Activated CD8-positive, alpha-beta memory T cell treated with anti-CD3 and anti-CD28 coated beads for 1 hour (primary cell): ENCODE data around the gene ADAM33.

Source experiments
- DNase-seq, 2 donors: peaks; one replicate each; pipeline ENCODE4 v3.0.0-alpha.2; 2020; ENCODE audit warnings: low read depth in 1 of 2; ENCODE audit errors: extremely low read depth in 1 of 2

Gene ADAM33

GRCh38 chr20:3687655-3688054, 5.8 kb upstream of the ADAM33 start:
- no peak for DNase-seq

GRCh38 chr20:3686867-3687321, 5.1 kb upstream of the ADAM33 start:
- DNase-seq: no peak

DNA sequence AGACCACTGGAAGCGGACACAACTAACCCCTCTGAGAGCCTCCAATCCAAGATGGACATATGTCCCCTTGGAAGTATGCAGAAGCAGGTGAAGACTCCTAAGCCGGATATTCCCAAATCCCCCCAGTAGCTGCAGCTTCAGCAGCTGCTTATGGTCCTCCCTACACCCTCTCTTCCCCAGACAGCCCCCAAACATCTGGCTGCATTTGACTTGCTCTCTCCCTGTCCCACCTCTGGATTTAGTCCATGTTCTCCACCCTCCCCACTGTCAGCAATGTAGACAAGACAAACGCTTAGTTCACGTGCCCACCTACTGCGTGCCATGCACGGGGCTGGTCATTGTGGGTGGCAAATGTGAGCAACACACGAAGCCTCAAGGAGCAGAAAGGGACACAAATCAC, 4.6 kb upstream of the ADAM33 start:
- no peak for DNase-seq

DNA sequence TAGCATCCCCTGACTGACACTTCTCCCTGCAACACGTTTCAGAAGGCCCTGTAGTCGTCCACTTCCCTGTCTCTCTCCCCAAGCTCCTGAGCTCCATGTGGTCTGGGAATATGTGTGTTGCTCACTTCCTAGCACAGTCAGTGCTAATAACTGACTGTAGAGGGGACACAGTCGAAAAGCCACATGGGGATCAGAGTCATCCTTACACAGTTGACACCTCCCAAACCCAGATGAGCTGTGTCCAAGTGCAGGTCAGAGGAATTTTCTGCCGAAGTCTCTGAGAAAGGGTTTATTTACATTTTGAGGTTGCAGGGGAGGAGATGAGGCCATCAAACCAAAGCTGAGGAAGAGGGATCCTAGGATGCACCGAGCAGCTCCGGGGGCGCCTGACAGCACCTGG, 3.5 kb upstream of the ADAM33 start:
- no peak for DNase-seq

DNA sequence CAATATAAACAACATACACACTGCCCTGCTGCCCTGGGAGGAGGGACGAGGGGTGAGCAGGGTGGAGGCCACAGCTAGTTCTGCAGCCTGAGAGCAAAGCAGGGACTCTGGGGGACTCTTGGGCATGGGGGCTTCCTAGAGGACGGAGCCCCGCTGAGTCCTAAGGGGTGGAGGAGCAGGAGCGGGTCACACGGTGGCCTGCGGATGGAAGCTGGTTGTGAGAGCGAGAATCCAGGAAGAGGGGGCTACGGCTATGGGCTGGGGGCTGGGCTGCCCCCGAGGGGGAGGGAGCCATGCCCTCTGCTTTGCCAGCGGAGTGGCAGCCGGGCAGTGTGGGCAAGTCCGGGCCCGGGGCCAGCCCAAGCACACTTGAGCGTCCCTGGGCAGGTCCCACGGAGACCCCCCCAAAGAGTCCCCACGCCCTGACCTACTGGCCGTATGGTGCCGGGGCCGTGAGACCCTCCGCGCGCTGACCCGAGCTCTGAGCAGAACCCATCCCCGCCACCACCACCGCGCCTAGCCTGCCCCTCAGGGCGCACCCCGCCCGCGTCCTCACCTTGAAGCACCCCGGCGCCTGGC, 369 bp downstream of the ADAM33 start:
- no peak for DNase-seq

- no peak for DNase-seq
These were observed 984 bp downstream of the ADAM33 start for GRCh38 chr20:3680701-3681351.

DNA sequence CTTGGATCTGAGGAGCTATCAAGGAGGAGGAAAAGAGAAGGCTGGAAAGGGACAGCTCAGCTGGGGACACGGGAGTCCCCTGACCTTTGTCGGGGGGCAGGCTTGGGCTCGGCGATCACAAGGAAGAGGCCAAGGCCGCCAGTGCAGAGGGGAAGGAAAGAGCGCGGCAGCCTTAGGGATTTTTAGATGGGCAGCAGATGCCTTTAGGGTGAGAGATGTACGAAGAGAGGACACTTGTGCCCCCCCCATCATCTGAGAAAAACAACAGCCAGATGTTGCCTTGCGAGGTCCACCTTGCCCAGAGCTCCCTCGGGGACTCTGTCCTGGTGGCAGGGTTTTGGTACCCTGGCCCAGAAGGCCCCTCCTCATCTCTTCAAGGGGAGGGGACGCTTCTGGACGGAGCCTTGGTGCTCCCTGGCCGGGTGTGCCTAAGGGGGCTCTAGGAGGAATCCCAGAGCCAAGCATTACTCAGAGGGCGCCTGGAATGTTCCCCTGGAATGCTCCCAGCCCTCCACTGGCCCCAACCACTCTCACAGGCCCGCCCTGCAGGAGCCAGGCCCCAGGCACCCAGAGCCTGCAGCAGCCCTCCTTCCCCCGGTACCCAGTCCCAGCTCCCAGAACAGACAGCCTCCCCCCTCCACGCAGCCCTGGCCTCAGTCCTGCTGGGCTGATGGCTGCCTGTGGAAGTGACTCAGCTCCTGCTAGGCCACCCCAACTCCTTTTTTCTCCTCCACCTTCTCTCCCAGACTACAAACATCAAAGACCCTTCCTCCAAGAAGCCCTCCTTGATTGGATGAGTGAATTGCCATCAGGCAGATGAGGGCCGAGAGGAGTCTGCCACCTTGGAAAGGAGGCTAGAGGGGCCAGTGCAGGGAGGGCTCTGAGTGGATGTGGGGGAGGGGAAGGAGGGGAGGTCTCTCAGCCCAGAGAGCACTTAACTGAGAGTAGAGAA, 1.8 kb downstream of the ADAM33 start:
- DNase-seq: no peak

DNA sequence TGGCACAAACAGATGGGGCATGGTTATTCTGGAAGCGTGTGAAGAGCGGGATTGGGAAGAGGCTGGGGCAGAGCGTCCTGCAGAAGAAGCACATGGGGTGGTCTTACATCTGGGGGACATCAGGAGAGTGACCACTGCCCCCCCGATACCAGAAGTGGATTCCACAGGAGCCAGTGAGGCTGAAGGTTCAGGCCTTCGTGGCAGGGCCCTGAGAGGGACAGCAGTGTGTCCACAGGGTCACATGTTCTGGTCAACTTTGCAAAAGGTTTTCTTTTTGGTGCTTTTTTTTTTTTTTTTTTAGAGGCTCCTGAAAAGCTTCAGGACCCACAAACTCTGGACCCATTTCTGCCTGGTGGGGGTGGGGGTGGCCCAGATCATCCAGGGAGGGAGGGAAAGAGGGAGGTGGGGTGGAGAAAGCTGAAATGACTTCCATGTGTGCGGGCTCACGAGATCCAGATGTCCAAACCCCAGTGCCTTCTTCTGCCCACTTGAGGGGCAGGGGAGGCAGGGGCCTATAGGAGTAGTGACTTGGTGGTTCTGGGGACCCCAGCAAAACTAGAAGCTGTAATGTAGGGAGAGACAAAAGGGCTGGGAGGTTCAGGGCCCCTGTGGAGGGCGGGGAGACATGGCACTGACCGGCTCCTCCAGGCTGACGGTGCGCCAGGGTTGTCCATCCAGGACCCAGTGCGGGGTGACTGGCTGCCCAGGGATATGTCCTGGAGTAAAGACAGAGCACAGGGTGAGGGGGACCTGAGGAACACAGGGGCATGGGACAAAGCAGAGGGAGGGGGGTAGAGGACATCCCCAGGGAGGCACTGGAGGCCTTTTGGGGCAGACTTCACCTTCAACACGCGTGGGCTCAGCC, 2.7 kb downstream of the ADAM33 start:
- no peak for DNase-seq

- no peak for DNase-seq
These were observed 3.6 kb downstream of the ADAM33 start for GRCh38 chr20:3678198-3678597.

DNA sequence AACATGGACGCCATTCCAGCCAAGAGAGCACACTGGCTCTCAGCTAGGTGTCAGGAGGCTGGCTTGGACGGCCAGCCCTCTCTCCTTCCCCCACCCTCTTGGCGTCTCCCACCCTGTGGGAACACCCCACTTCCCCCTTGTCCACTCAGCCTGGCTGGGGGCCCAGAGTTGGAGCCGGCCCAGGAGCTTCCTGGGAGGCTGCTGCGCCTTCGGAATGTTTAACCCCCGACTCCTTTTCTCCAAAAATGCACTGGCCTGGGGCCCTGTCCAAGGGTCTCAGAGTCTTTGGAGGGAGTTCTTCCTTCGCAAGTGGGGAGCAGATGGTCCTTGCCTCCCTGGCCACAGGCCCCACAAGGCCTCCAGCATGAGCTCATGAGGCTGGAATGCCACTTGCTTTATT, 4.1 kb downstream of the ADAM33 start:
- no peak for DNase-seq

DNA sequence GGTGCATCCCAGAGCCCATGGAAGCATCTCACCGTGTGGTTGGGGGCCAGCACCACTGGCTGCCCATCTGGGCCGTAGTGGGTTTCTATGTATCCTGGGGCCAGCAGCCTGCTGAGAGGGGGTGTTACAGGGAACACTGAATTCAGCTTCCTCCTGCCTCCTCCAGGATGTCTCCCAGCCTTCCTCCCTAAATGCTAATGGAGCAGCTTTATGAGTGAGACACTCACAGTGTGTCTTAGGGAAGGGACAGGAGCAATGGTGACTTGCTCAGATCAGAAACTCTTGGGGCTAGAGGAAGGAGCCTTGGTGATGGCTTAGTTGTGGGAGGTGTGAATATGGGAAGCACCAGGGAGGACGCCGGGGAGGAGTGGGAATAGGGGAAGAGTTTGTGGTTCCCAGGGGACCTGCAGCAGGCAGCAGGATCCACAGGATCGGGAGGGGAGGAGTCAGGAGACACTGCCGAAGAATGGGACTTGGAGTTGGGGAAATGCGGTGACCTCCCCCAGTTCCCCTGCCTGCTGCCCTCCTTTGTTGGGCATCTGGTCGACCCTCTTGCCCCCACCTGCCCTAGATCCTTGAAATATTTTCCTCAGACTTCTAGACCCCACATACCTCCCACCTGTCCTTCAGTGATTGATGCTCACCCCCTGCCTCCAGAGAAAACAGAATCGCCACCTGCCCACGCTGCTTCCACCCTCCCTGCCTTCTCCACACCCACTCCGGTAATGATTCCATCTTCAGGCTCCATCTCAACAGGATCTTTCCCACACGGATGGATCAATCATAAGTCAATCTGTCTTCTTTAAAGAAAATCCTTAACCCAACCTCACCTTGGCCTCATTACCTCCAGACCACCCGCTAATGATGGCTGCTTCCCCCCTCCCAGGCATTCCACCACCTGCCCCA, 6.6 kb downstream of the ADAM33 start:
- no peak for DNase-seq

- no peak for DNase-seq
These were observed 7.4 kb downstream of the ADAM33 start for GRCh38 chr20:3674447-3674846.

DNA sequence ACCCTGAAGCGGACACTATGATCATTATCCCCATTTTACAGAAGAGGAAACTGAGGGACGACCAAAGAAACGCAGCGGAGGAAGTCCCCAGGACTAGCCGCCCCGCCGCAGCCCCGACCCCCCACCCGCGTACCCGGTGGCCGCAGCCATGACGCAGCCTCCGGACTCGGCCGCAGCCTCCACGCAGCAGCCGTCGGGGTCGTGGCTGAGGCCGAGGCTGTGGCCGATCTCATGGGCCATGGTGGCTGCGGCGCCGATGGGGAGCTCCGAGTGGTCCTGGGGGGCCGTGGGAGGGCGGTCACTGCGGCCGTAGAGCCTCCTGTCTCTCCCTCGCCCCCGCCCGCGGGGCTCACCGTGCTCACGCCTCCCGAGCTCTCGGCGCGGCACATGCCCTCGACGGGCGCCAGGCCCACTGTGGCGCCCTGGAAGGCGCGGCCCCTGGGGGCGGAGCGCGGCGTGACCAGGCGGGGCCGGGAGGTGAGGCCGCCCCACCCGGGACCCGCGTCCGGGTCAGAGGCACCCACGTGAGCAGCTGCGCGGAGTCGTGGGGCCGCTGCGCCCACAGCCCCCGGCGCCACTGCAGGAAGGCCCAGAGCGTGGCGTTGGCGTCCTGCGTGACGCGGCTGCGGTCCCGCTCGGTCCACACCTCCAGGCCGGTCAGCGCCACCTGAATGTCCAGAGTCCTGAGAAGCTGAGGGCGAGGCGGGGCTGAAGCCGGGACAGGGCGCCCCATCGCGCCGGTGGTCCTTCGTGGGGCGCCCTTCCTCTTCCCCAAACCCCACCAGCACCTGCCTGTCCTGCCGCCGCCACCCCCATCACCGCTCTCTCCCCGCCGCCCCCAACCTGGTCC, 8.4 kb downstream of the ADAM33 start:
- DNase-seq: no peak

DNA sequence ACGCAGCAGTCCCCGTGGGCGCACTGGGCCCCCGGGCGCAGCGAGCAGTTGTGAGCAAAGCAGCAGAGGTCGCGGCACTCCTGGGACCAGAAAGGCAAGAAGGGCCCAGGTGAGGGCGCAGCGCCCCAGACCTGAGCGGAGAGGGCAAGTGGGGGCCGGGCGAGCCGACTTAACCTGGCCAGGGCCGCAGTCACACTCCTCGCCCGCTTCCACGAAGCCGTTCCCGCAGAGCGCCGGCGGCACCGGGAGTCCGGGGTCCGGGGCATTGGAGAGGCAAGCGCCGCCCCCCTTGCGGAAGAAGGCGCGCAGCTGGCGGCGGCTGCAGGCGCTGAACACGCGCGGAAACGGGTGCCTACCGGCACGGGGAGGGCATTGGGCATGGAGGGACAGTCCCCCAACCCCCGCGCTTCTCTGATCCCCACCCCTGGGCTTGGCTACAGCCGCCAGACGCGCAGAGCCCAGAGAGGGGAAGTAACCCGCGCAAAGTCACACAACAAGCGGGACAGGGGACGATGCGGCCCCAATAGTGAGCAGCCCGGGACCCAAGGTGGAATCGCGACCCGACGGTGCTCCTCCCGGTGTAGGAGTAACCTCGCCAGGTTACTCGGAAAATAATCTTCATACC, 9.2 kb downstream of the ADAM33 start:
- DNase-seq: no peak

DNA sequence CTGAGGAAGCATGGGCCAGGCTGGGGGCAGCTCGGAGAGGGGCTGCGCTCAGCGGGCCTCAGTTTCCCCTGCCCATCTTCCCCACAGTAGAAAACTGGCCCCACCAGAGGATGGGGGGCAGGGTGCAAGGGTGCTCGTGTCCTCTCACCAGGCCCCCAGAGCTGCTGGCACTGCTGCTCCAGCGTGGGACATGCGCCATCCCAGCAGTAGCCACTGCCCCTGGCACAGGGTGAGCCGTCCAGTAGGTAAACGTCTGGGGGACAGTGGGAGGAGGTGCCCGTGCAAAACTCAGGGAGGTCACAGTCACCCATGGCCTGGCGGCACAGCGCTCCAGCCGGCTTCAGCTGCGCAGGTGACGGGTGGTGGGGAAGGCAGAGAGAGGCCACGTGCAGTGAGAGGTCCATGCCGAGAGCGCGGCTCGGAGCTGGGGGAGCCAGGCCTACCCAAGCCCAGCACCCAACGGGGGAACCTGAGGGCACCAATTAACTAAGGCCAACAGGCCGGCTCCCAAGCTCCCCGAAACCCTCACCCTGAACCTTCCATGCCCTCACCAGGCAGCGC, 9.7 kb downstream of the ADAM33 start:
- no peak for DNase-seq

GRCh38 chr20:3670945-3671344, 10.9 kb downstream of the ADAM33 start:
- no peak for DNase-seq

DNA sequence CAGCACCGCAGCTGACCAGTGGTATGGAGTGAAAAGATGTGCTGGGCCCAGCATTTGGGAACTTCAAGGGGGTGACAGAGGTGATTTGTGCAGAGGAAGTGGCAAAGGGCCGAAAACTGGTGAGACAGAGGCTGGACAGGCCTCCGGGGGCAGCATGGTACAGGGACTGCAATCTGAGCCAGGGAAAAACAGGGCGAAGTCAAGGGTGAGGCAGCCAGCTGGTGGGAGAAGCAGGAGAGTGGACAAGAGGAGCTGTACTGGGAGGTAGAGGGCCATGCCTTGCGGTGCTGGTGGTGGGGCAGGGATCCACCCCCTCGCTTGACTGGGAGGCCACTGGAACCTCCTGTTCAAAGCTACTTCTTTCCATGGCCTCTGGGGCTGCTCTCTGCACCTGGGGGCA, 11.3 kb downstream of the ADAM33 start:
- DNase-seq: no peak

GRCh38 chr20:3669710-3670367, 12.0 kb downstream of the ADAM33 start:
- DNase-seq: no peak
